Central memory CD8-positive, alpha-beta T cell (primary cell): ENCODE measurements around the gene RAPGEF2.
A peak's percentile ranks its signal among the peaks of the same experiment; 100 is the strongest.

Experiments
- ATAC-seq: fragments of 150-1000 bp; cut with Tn5 transposase; replicated peaks from 2 replicates; pipeline ENCODE4 v1.10.0; 2022; ENCODE audit warnings: mild to moderate bottlenecking, moderate FRiP score, moderate number of reproducible peaks; ENCODE audit not compliant: poor library complexity, severe bottlenecking; ENCODE audit errors: extremely low read depth
- DNase-seq, 2 donors: peaks; one replicate each; pipeline ENCODE4 v3.0.0; 2021; ENCODE audit warnings: low spot score in 2 of 2
- H3K27ac Mint-ChIP-seq: one replicate; pipeline ENCODE4 v1.8.0; 2022; ENCODE audit warnings: low read depth, mild to moderate bottlenecking, moderate library complexity, mixed read lengths
- H3K27me3 Mint-ChIP-seq: one replicate; pipeline ENCODE4 v1.8.0; 2022; ENCODE audit warnings: mixed read lengths
- H3K36me3 Mint-ChIP-seq: one replicate; pipeline ENCODE4 v1.8.0; 2022; ENCODE audit warnings: mild to moderate bottlenecking, moderate library complexity, mixed read lengths; ENCODE audit not compliant: insufficient read depth
- H3K4me1 Mint-ChIP-seq: one replicate; pipeline ENCODE4 v1.8.0; 2022; ENCODE audit warnings: mixed read lengths
- H3K4me3 Mint-ChIP-seq: one replicate; pipeline ENCODE4 v1.8.0; 2022; ENCODE audit warnings: mild to moderate bottlenecking, moderate library complexity, mixed read lengths
- H3K9me3 Mint-ChIP-seq: one replicate; pipeline ENCODE4 v1.8.0; 2022; ENCODE audit warnings: mixed read lengths

The RAPGEF2 gene

DNA sequence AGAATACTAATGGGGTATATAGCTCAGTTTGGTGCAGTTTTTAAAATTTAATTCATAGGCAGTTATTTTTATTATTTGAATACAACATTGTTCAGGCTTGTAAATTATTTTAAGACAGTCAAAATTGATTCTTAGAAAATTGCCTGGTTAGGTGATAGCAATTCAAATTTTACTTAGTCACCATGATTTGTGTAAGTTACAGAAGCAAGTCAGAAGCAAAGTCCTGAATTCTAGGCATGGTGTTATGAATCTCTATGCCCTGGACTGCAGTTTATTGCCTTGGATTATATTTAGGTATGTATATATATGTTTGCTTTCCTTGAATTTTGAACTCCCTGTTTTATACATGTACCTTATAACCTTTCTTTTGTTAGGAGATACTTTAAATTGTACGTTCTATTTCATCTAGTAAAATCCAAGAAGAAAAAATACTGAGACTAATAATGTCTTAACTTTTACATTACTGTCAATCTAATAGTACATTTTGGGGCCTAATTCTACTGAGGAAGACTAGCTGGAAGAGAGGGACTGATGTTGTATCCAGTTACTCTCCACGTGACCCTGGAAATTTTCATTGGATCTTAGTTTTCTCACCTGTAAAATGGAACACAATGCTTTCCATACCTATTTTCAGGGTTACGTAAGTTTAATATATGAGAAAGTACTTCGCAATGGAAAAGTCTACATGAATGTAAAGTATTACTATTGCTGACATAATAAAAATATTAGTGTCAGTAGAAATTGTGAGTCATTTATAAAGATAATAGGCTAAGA lies 25.1 kb downstream of the RAPGEF2 start:
- Mint-ChIP-seq H3K36me3 (peaks cover 7% of the 10 kb centered on the region), H3K27me3 (no peaks in the 10 kb centered on the region), H3K4me1 (peaks cover 36% of the 10 kb centered on the region), H3K9me3 (no peaks in the 10 kb centered on the region), H3K4me3 (no peak overlapping the region), H3K27ac (peak overlapping the region; percentile 30)
- DNase-seq (no peak), ATAC-seq (no peak)

DNA sequence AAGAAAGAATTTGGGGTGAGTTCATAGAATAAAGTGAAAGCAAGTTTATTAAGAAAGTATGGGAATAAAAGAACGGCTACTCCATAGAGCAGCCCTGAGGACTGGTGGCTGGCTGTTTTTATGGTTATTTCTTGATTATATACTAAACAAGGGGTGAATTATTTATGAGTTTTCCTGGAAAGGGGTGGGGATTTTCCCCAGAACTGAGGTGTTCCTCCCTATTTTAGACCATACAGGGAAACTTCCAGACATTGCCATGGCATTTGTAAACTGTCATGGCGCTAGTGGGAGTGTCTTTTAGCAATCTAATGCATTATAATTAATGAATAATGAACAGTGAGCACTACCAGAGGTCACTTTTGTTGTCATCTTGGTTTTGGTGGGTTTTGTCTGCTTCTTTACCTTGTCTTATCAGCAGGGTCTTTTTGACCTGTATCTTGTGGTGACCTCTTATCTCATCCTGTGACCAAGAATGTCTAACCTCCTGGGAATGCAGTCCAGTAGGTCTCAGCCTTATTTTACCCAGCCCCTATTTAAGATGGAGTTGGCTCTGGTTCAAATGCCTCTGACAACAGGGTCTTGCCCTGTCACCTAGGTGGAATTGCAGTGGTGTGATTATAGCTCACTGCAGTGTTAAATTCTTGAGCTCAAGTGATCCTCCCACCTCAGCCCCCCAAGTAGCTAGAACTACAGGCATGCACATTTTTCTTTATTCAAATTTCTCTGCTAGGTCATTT lies 27.1 kb downstream of the RAPGEF2 start:
- Mint-ChIP-seq H3K4me3 (no peak overlapping the region), H3K9me3 (no peaks in the 10 kb centered on the region), H3K27ac (no peak overlapping the region), H3K27me3 (no peaks in the 10 kb centered on the region), H3K4me1 (peaks cover 41% of the 10 kb centered on the region), H3K36me3 (peaks cover 5% of the 10 kb centered on the region)
- ATAC-seq (no peak), DNase-seq (no peak)

DNA sequence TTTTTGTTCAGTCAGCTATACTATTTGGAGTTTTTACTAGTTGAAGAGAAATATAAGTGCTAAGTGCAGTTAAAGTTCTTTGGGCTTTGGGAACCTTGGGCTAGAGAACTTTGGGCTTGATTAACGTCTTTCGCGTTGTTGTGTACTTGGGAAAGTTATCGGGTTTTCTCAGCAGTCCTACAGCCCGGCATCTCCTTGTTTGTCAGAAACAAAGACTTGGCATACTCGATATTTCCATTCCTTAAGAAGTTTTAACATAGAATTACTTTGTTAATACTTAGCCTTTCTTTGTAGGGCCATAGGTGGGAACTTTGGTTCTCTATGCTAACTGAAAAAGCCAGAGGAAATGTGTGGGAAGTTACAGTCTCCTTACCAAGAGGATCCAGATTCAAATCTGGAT lies 28.7 kb downstream of the RAPGEF2 start:
- H3K27ac Mint-ChIP-seq: no peak overlapping the region
- ATAC-seq: no peak
- no peaks in the 10 kb centered on the region for H3K9me3 Mint-ChIP-seq
- no peak for DNase-seq
- peaks cover 34% of the 10 kb centered on the region for H3K4me1 Mint-ChIP-seq
- H3K36me3 Mint-ChIP-seq: peaks cover 5% of the 10 kb centered on the region
- H3K27me3 Mint-ChIP-seq: no peaks in the 10 kb centered on the region
- no peak overlapping the region for H3K4me3 Mint-ChIP-seq

DNA sequence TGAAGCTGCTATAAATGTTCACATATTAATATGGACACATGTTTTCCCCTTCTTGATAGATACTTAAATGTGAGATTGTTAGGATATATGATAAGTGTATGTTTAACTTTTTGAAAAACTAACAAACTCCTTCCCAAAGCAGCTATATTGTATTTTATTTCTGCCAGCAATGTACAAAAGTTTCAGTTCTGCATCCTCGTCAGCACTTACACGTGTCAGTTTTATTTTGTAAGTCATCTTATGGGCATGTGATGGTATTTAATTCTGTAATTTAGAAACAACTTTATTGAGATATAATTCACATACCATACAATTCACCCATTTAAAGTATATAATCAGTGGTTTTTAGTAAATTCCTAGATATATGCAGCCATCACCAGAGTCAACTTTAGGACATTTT lies 31.6 kb downstream of the RAPGEF2 start:
- DNase-seq: no peak
- Mint-ChIP-seq H3K4me1 (peaks cover 38% of the 10 kb centered on the region), H3K36me3 (peaks cover 3% of the 10 kb centered on the region), H3K27ac (no peak overlapping the region), H3K27me3 (no peaks in the 10 kb centered on the region), H3K9me3 (no peaks in the 10 kb centered on the region), H3K4me3 (no peak overlapping the region)
- no peak for ATAC-seq

DNA sequence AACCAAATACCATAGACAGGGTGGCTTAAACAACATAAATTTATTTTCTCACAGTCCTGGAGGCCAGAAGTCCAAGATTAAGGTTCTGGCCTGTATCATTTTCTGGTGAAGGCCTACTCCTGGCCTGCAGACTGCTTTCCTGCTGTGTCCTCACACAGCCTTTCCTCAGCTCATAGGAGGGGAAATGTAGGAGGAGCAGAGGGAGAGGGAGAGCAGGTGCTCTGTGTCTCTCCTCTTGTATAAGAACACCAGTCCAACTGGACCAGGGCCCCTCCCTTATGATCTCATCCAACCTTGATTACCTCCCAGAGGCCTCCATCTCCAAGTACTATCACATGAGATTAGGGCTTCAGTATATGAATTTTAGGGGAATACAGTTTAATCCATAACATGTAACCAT lies 34.3 kb downstream of the RAPGEF2 start:
- Mint-ChIP-seq H3K36me3 (peaks cover 2% of the 10 kb centered on the region), H3K27ac (no peak overlapping the region), H3K4me3 (no peak overlapping the region), H3K4me1 (peaks cover 29% of the 10 kb centered on the region), H3K9me3 (no peaks in the 10 kb centered on the region), H3K27me3 (no peaks in the 10 kb centered on the region)
- no peak for ATAC-seq
- DNase-seq: no peak

DNA sequence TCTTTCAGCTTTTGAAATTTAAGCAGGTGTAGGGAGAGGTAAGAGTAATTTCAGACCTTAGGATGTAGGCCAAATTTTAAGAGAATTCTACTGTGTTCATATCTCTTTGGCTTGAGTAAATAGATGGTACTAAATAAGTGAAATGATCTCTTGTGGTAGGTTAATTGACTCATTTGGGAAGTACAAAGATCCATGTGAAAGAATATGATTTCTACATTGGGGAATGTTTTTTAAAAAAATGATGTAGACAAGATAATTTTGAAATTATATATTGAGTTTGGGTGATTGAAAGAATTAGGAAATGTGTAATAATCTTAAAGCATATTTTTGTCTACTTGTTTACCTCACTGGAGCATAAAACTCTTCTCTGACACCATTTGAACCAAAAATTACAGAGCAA lies 35.6 kb downstream of the RAPGEF2 start:
- ATAC-seq (no peak), DNase-seq (no peak)
- peaks cover 2% of the 10 kb centered on the region for H3K36me3 Mint-ChIP-seq
- no peak overlapping the region for H3K4me3 Mint-ChIP-seq
- H3K9me3 Mint-ChIP-seq: no peaks in the 10 kb centered on the region
- peaks cover 30% of the 10 kb centered on the region for H3K4me1 Mint-ChIP-seq
- H3K27me3 Mint-ChIP-seq: no peaks in the 10 kb centered on the region
- H3K27ac Mint-ChIP-seq: no peak overlapping the region

DNA sequence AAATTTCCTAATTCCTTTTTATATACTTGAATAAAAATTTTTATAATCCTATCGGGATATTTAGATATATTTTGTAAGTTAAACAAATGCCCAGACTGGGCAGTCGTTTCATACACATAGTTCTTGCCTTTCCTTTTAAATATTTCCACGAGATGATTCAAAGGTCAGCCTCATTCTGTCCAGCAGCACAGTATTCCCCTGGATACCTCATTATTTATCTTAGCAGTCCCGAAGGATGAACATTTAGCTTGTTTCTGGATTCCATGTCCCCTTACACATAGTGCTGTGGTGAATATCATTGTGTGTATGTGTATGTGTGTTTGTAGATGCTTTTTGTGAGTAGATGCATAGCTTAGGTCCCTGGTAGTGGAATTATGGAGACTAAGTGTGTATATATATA lies 38.3 kb downstream of the RAPGEF2 start:
- Mint-ChIP-seq H3K27me3 (no peaks in the 10 kb centered on the region), H3K4me3 (no peak overlapping the region), H3K4me1 (peaks cover 38% of the 10 kb centered on the region), H3K9me3 (no peaks in the 10 kb centered on the region), H3K36me3 (peaks cover 2% of the 10 kb centered on the region), H3K27ac (no peak overlapping the region)
- ATAC-seq (no peak), DNase-seq (no peak)

DNA sequence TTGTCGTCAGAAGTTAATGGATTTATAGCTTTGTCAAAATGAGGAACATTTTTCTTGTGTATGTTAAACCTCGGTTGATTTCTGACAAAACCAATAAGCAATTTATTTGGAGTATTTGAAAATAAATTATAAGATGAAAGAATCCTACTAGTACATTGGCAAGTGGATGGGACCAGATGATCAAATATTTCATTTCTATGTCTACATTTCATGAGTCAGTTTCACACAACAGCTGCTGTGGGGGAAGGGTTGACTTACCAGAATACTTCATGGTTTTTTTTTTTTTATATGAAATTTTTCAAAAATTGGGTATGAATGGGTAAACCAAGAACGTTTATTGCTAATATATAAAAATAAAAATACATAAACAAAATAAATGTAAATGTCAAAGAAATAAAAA lies 39.4 kb downstream of the RAPGEF2 start:
- DNase-seq (no peak), ATAC-seq (no peak)
- peaks cover 29% of the 10 kb centered on the region for H3K4me1 Mint-ChIP-seq
- no peak overlapping the region for H3K4me3 Mint-ChIP-seq
- no peak overlapping the region for H3K27ac Mint-ChIP-seq
- no peaks in the 10 kb centered on the region for H3K27me3 Mint-ChIP-seq
- no peaks in the 10 kb centered on the region for H3K9me3 Mint-ChIP-seq
- H3K36me3 Mint-ChIP-seq: peaks cover 2% of the 10 kb centered on the region

- H3K9me3 Mint-ChIP-seq: no peaks in the 10 kb centered on the region
- H3K36me3 Mint-ChIP-seq: peaks cover 2% of the 10 kb centered on the region
- no peak overlapping the region for H3K4me3 Mint-ChIP-seq
- DNase-seq: no peak
- no peak for ATAC-seq
- H3K27ac Mint-ChIP-seq: no peak overlapping the region
- no peaks in the 10 kb centered on the region for H3K27me3 Mint-ChIP-seq
- H3K4me1 Mint-ChIP-seq: peaks cover 26% of the 10 kb centered on the region
Observed at GRCh38 chr4:159142681-159143384, 40.0 kb downstream of the RAPGEF2 start.

DNA sequence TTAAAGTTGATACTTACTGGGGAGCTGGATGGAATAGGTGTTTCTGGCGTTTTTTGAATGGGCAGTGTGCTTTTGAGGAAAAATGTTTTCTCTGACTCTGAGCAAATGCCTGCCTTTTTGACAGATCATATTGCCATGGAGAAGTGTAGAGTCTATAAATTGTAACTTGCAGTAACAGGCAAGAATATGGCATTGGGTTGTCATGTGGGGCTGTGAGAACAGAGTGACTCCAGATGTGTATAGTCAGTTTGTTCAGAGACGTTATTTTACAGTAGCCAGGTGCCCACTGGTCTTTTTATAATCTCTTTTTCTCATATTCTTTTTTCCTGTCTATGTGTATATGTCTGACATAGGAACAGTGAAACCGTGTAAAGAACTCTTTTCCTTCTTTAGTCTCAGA lies 40.8 kb downstream of the RAPGEF2 start:
- DNase-seq (no peak), ATAC-seq (no peak)
- Mint-ChIP-seq H3K27me3 (no peaks in the 10 kb centered on the region), H3K4me1 (peaks cover 21% of the 10 kb centered on the region), H3K27ac (no peak overlapping the region), H3K4me3 (no peak overlapping the region), H3K36me3 (peaks cover 2% of the 10 kb centered on the region), H3K9me3 (no peaks in the 10 kb centered on the region)

DNA sequence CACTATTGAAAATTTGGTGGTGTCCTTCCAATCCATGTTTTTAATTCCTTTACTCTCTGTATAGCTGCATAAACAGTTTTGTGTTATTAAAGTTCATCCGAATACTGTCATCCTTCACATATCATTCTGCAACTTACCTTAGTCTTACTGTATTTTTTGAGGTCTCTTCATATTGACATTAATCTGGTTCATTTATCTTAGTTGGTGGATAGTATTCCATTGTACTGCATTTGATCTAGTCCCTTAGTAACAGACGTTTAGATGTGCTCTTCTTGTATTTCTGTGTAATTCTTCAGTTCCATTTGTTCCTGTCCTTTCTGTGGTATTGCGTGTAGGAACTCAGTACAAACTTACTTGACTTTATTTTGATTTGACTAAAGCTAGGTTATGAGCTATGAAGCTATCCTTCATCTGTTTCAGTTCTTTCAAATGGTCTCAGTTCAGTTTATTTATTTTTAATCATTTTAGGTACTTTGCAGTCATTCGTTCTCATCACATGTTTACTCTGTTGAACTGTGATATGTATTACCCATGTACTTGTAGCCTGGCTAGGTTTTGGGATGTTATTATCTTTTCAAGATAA lies 41.3 kb downstream of the RAPGEF2 start:
- H3K27ac Mint-ChIP-seq: no peak overlapping the region
- no peak overlapping the region for H3K4me3 Mint-ChIP-seq
- no peak for ATAC-seq

GRCh38 chr4:159145318-159145991 lies 42.6 kb downstream of the RAPGEF2 start:
- no peaks in the 10 kb centered on the region for H3K27me3 Mint-ChIP-seq
- ATAC-seq (no peak), DNase-seq (no peak)
- no peak overlapping the region for H3K27ac Mint-ChIP-seq
- peaks cover 26% of the 10 kb centered on the region for H3K4me1 Mint-ChIP-seq
- H3K36me3 Mint-ChIP-seq: peaks cover under 1% of the 10 kb centered on the region
- H3K9me3 Mint-ChIP-seq: no peaks in the 10 kb centered on the region
- no peak overlapping the region for H3K4me3 Mint-ChIP-seq

More for the DNA sequence above, 41.3 kb downstream of the RAPGEF2 start:
- H3K27me3 Mint-ChIP-seq: no peaks in the 10 kb centered on the region
- peaks cover 2% of the 10 kb centered on the region for H3K36me3 Mint-ChIP-seq
- H3K9me3 Mint-ChIP-seq: no peaks in the 10 kb centered on the region
- no peak for DNase-seq
- peaks cover 18% of the 10 kb centered on the region for H3K4me1 Mint-ChIP-seq
